H1 (cell line): ENCODE measurements around the gene ADGRB3.

Experiments
- EZH2 ChIP-seq: fragments of 200-600 bp; sonication (generic); IDR thresholded peaks from 2 replicates; pipeline ENCODE4 v1.7.1; 2012; ENCODE audit warnings: low read depth, mild to moderate bottlenecking, moderate library complexity, low read length, inconsistent platforms; ENCODE audit not compliant: severe bottlenecking
- MAFK ChIP-seq: IDR thresholded peaks from 2 replicates; pipeline ENCODE4 v1.6.1; 2012; ENCODE audit warnings: low read depth, mild to moderate bottlenecking, improper control_type of control experiment, low read length
- POLR2AphosphoS5 ChIP-seq: IDR thresholded peaks from 2 replicates; pipeline ENCODE4 v1.6.1; 2011; ENCODE audit warnings: low read depth, low read length
- TF ChIP-seq, protein P1 (sequence below), 3 experiments: IDR thresholded peaks; 1 replicate in 2 of 3; 2 replicates in 1 of 3; pipeline versions ENCODE4 v1.5.1 to v1.6.1; 2011; ENCODE audit warnings: low read length in 3 of 3, mild to moderate bottlenecking in 3 of 3, inconsistent platforms in 2 of 3, low read depth in 1 of 3, moderate library complexity in 1 of 3; ENCODE audit not compliant: insufficient read depth in 1 of 3; ENCODE audit errors: control extremely low read depth in 1 of 3
- TF ChIP-seq, protein P2 (sequence below): IDR thresholded peaks from 2 replicates; pipeline ENCODE4 v1.6.1; 2011; ENCODE audit warnings: low read depth, mild to moderate bottlenecking, low read length; ENCODE audit not compliant: insufficient read depth

DNA sequence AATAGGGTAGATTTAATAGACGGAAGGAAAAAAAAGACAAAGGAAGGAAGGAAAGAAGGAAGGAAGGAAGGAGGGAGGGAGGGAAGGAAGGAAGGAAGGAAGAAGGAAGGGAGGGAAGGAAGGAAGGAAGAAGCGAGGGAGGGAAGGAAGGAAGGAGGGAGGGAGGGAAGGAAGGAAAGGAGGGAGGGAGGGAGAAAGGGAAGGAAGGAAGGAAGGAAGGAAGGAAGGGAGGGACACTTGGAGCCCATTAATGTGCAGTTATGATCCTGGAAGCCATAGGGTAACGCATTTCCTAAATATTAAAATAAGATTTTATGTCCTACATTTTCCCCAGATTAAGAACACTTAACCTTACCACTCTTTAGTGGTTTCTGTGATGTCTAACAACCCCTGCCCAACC lies 465.7 kb downstream of the ADGRB3 start:
- TF ChIP-seq POLR2AphosphoS5 (no peak), MAFK (no peak), EZH2 (no peak)
- TF ChIP-seq, protein P1, sequence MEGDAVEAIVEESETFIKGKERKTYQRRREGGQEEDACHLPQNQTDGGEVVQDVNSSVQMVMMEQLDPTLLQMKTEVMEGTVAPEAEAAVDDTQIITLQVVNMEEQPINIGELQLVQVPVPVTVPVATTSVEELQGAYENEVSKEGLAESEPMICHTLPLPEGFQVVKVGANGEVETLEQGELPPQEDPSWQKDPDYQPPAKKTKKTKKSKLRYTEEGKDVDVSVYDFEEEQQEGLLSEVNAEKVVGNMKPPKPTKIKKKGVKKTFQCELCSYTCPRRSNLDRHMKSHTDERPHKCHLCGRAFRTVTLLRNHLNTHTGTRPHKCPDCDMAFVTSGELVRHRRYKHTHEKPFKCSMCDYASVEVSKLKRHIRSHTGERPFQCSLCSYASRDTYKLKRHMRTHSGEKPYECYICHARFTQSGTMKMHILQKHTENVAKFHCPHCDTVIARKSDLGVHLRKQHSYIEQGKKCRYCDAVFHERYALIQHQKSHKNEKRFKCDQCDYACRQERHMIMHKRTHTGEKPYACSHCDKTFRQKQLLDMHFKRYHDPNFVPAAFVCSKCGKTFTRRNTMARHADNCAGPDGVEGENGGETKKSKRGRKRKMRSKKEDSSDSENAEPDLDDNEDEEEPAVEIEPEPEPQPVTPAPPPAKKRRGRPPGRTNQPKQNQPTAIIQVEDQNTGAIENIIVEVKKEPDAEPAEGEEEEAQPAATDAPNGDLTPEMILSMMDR (IDR thresholded peaks at IDR 0.05; ENCODE audit: control extremely low read depth in 1 of 3, insufficient read depth in 1 of 3, low read depth in 1 of 3, low read length in 3 of 3) = no peak
- TF ChIP-seq, protein P2, sequence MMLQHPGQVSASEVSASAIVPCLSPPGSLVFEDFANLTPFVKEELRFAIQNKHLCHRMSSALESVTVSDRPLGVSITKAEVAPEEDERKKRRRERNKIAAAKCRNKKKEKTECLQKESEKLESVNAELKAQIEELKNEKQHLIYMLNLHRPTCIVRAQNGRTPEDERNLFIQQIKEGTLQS = no peak
